Testis (tissue), 3 donors: Measurements from ENCODE around the gene ACBD3. TPM values are rescaled to one million over a fixed set of nuclear protein-coding genes. Genes with fewer than 3 reads are reported as not detected.

Experiments used
- DNase-seq: peaks from one replicate; pipeline ENCODE4 v3.0.0-alpha.2; 2019
- H3K27ac ChIP-seq, 2 donors: fragments of 200-600 bp; sonication (generic); one replicate each; pipeline ENCODE4 v1.5.1; 2019
- H3K27me3 ChIP-seq: fragments of 200-600 bp; sonication (generic); one replicate; pipeline ENCODE4 v1.5.1; 2019
- H3K36me3 ChIP-seq: fragments of 200-600 bp; sonication (generic); one replicate; pipeline ENCODE4 v1.5.1; 2017; ENCODE audit warnings: low read depth; ENCODE audit errors: missing control alignments
- H3K4me1 ChIP-seq: fragments of 200-600 bp; sonication (generic); one replicate; pipeline ENCODE4 v1.5.1; 2019
- H3K4me3 ChIP-seq, 2 donors: fragments of 200-600 bp; sonication (generic); one replicate each; pipeline ENCODE4 v1.5.1; 2017 to 2019
- H3K9me3 ChIP-seq: fragments of 200-600 bp; sonication (generic); one replicate; pipeline ENCODE4 v1.5.1; 2017
- POLR2A ChIP-seq: fragments of 450-650 bp; IDR thresholded peaks from one replicate; pipeline ENCODE4 v1.6.1; 2017; ENCODE audit warnings: antibody characterized with exemption, mild to moderate bottlenecking, moderate library complexity
- WGBS, 2 donors: methylation state at CpG; one replicate each; pipeline ENCODE4 v1.1.5; 2018; 5-methylcytosine and 5-hydroxymethylcytosine counted together
- intact Hi-C: fragments of 100-400 bp; cut with DNase I; formaldehyde crosslinking; loops from one replicate; pipeline ENCODE4 v1.15.1; 2023; ENCODE audit warnings: low total_unique reads
- polyA plus RNA-seq: library from polyadenylated mRNA; stranded (reverse); fragments of 350-450 nt; fragmentation: Illumina TruSeq; extraction: RNeasy Lipid Tissue Mini Kit (QIAGEN cat#74804); gene quantifications from one replicate; pipeline ENCODE4 v1.2.3, GENCODE V29; 2014; ENCODE audit warnings: low read depth, low replicate concordance; ENCODE audit not compliant: insufficient read depth
- small RNA-seq, 2 donors: library from RNA; depleted of rRNA; stranded (forward); fragments of <200 nt; gene quantifications; one replicate each; pipeline ENCODE3, GENCODE V24; 2016
- total RNA-seq, 2 donors: library from RNA; depleted of rRNA; stranded (reverse); fragments of >200 nt; gene quantifications; one replicate each; pipeline ENCODE4 v1.2.3, GENCODE V29; 2016

Gene ACBD3
- total and polyA plus RNA-seq, 3 donors from 2014 or later, result 32.9 to 57.9 (median 50.6) TPM

DNA sequence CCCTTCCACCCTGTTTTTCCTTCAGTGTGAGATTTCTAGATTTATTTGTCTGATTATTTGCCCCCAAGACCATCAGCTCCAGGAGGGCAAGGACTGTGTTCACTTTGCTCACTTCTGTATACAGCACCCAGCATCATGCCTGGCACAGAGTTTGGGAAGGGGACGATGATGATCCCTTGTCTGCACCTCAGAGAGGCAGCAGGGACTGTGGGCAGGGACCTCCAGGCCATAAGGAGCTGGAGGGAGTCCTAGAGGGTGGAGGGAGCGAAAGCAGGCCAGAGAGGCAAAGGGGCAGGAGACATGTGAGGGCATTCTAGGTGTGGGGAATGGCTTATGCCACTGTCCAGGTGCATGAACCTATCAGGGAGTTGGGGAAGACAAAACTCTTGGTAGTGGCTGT lies 91.3 kb downstream of the ACBD3 start:
- no peak for TF ChIP-seq POLR2A
- Histone ChIP-seq H3K4me3 (no peak overlapping the region), H3K4me1 (peaks cover 3% of the 10 kb centered on the region), H3K9me3 (no peaks in the 10 kb centered on the region), H3K27me3 (no peaks in the 10 kb centered on the region), H3K27ac (no peak overlapping the region), H3K36me3 (no peaks in the 10 kb centered on the region)
- 94 to 96% methylated on average over 2 of the region's 2 CpGs for WGBS, 2 donors
- intact Hi-C loops, result no loop called here
- DNase-seq, result no peak

Small RNA genes lying within 50 kb of the gene (small RNA-seq; reads per million reads assigned to genes)
- 0 reads per million in 2 donors for gene AL512343.1

Other genes with a start within 250 kb of the ACBD3 start
- gene LEFTY2, start 245.5 kb downstream of the ACBD3 start, total RNA-seq, result 1 to 10 TPM; 4.2 to 4.7 TPM
- gene LEFTY2, start 245.5 kb downstream of the ACBD3 start, polyA plus RNA-seq, result 10.0 TPM
- gene SDE2, start 187.4 kb downstream of the ACBD3 start, total RNA-seq, result 10 to 100 TPM; 22.4 to 23.9 TPM
- 17.9 TPM for gene SDE2, start 187.4 kb downstream of the ACBD3 start, polyA plus RNA-seq
- 100 to 1,000 TPM; 272 to 367 TPM for gene H3-3A, start 124.0 kb downstream of the ACBD3 start, total RNA-seq
- 439 TPM for gene H3-3A, start 124.0 kb downstream of the ACBD3 start, polyA plus RNA-seq
- gene MIXL1, start 36.9 kb upstream of the ACBD3 start, total RNA-seq, result under 1 TPM; 0.39 to 0.68 TPM
- 0.66 TPM for gene MIXL1, start 36.9 kb upstream of the ACBD3 start, polyA plus RNA-seq
- 10 to 100 TPM in 1 of 2 donors, 1 to 10 TPM in 1; 8.2 to 13.9 TPM for gene LIN9, start 122.4 kb upstream of the ACBD3 start, total RNA-seq
- 9.9 TPM for gene LIN9, start 122.4 kb upstream of the ACBD3 start, polyA plus RNA-seq
- 100 to 1,000 TPM; 199 to 224 TPM for gene PARP1, start 221.4 kb upstream of the ACBD3 start, total RNA-seq
- 109 TPM for gene PARP1, start 221.4 kb upstream of the ACBD3 start, polyA plus RNA-seq